Esophagus (tissue), 2 donors: ENCODE measurements around the gene RTP3. TPM values are rescaled to one million over a fixed set of nuclear protein-coding genes. Genes with fewer than 3 reads are reported as not detected.
"Not testable (repeated sequence)": the region's sequence is repeated elsewhere in the genome, so short reads cannot be mapped to it uniquely, and the experiment has no call there.

Experiments
- H3K27ac ChIP-seq, 2 donors: one replicate each; pipeline ENCODE4 v1.5.1; 2013; ENCODE audit warnings: low read depth in 2 of 2, mild to moderate bottlenecking in 2 of 2, inconsistent platforms in 1 of 2, low read length in 1 of 2, moderate library complexity in 1 of 2
- H3K27me3 ChIP-seq, 2 donors: one replicate each; pipeline ENCODE4 v1.6.1; 2013; ENCODE audit warnings: low read length in 2 of 2, control low read depth in 1 of 2, mild to moderate bottlenecking in 1 of 2; ENCODE audit not compliant: insufficient read depth in 2 of 2, control insufficient read depth in 1 of 2
- H3K36me3 ChIP-seq, 2 donors: one replicate each; pipeline ENCODE4 v1.6.1; 2013; ENCODE audit warnings: low read length in 1 of 2; ENCODE audit not compliant: control insufficient read depth in 2 of 2, insufficient read depth in 2 of 2
- H3K4me1 ChIP-seq, 2 donors: one replicate each; pipeline ENCODE4 v1.6.1; 2013; ENCODE audit warnings: low read length in 1 of 2; ENCODE audit not compliant: control insufficient read depth in 2 of 2, insufficient read depth in 2 of 2
- H3K4me3 ChIP-seq, 2 donors: one replicate each; pipeline ENCODE4 v1.5.1; 2013; ENCODE audit warnings: low read length in 2 of 2, mild to moderate bottlenecking in 2 of 2, low read depth in 1 of 2, moderate library complexity in 1 of 2
- H3K9me3 ChIP-seq, 2 donors: one replicate each; pipeline ENCODE4 v1.6.1; 2013; ENCODE audit warnings: mild to moderate bottlenecking in 2 of 2, low read depth in 1 of 2, low read length in 1 of 2, moderate library complexity in 1 of 2; ENCODE audit not compliant: control insufficient read depth in 2 of 2, insufficient read depth in 1 of 2
- WGBS, 2 donors: extraction: QIAGEN DNeasy Blood & Tissue Kit; methylation state at CpG; one replicate each; pipeline ENCODE4 v1.1.7; 2013; 5-methylcytosine and 5-hydroxymethylcytosine counted together
- polyA plus RNA-seq, 2 donors: library from polyadenylated mRNA; stranded (reverse); fragments of 200-250 nt; gene quantifications; one replicate each; pipeline ENCODE4 v1.2.3, GENCODE V29; 2013
- donor health status: healthy with polysubstance abuse.
- donor health status: Bipolar disorder and iron deficiency.

RTP3 gene
- polyA plus RNA-seq, 2 donors: not detected

DNA sequence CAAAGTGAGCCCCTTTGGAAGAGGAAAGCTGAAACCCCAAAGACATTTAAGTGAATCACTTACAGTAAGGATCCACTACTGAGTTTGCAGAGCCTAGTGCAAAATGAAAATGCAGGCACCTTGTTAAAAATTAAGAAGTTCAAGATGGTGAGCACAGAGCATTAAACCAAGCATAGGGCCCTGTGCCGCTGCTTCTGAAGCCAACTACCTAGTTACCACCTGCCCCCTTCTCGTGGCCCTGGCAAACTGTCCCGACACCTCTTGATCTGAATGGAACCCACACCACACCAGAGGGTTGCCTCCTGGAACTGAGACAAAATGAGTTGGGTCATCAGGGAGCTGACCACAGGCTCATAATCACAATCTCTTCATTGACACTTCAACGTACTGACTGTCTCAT is 42.8 kb downstream of the RTP3 start:
- no peak overlapping the region for H3K4me3 ChIP-seq
- H3K36me3 ChIP-seq: no peaks in the 10 kb centered on the region
- H3K4me1 ChIP-seq: no peaks in the 10 kb centered on the region
- H3K27me3 ChIP-seq: no peaks in the 10 kb centered on the region
- WGBS, 2 donors: 91 to 96% methylated on average over 4 of the region's 4 CpGs
- H3K9me3 ChIP-seq: no peaks in the 10 kb centered on the region
- no peak overlapping the region for H3K27ac ChIP-seq

DNA sequence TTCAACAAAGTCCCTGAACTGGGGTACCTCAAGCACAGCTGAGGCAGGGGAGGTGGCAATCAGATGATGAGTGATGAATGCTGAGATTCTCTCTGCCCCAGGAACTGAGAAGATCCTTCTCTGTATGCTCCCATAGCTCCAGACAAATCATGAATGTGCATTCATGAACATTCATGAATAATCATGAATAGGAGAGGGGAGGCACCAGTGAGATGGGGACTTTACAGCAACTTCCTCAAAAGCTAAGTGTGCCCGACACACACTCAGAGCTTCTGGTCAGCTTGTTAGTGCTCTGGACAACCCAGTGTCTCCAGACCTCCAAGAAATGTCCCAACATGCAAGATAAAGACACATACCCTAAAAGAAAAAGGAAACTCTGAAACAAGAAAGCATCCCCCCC is 44.1 kb downstream of the RTP3 start:
- no peaks in the 10 kb centered on the region for H3K27me3 ChIP-seq
- no peaks in the 10 kb centered on the region for H3K36me3 ChIP-seq
- H3K27ac ChIP-seq: no peak overlapping the region
- WGBS, 2 donors: 88 to 91% methylated on average over 1 of the region's 1 CpG
- no peak overlapping the region for H3K4me3 ChIP-seq
- H3K4me1 ChIP-seq: no peaks in the 10 kb centered on the region
- H3K9me3 ChIP-seq: no peaks in the 10 kb centered on the region

DNA sequence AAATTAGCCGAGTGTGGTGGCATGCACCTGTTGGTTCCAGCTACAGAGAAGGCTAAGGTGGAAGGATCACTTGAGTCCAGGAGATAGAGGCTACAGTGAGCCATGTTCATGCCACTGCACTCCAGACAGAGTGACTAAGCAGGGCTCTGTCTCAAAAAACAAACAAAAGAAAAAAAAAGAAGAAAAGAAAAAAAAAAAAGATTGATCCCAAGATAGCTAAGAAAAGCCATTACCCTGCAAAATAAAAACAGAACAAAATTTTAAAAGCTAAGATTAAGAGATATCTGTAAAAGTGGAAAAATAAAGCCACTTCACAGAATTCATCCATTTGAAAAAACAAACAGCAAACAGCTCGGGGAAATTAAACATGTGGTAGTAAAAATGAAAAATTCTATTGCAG is 44.6 kb downstream of the RTP3 start:
- Histone ChIP-seq H3K9me3 (no peaks in the 10 kb centered on the region), H3K27ac (no peak overlapping the region), H3K36me3 (no peaks in the 10 kb centered on the region), H3K27me3 (no peaks in the 10 kb centered on the region), H3K4me3 (no peak overlapping the region), H3K4me1 (no peaks in the 10 kb centered on the region)
- 85 to 89% methylated on average over 2 of the region's 2 CpGs for WGBS, 2 donors

DNA sequence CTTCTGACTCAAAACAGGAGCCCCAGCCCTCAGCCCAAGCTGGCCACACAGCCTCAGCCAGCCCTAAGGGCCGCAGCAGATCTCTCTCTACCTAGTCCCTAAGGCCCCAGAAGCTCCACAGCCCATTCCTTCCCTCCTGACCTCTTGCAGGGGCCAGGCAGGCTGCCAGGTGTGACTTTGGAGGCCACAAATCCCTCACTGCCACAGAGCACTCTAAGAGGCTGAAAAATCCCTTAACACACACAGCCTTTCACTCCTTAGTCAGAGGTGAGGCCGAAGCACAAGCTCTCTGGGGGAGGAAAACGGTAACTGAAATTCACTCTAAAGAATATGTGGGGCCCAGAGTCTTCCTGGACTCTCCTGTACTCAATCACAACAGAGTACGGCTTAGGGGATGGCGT is 45.0 kb downstream of the RTP3 start:
- Histone ChIP-seq H3K36me3 (no peaks in the 10 kb centered on the region), H3K27ac (no peak overlapping the region), H3K4me3 (no peak overlapping the region), H3K4me1 (no peaks in the 10 kb centered on the region), H3K27me3 (no peaks in the 10 kb centered on the region), H3K9me3 (no peaks in the 10 kb centered on the region)
- WGBS, 2 donors: 87 to 89% methylated on average over 5 of the region's 5 CpGs

DNA sequence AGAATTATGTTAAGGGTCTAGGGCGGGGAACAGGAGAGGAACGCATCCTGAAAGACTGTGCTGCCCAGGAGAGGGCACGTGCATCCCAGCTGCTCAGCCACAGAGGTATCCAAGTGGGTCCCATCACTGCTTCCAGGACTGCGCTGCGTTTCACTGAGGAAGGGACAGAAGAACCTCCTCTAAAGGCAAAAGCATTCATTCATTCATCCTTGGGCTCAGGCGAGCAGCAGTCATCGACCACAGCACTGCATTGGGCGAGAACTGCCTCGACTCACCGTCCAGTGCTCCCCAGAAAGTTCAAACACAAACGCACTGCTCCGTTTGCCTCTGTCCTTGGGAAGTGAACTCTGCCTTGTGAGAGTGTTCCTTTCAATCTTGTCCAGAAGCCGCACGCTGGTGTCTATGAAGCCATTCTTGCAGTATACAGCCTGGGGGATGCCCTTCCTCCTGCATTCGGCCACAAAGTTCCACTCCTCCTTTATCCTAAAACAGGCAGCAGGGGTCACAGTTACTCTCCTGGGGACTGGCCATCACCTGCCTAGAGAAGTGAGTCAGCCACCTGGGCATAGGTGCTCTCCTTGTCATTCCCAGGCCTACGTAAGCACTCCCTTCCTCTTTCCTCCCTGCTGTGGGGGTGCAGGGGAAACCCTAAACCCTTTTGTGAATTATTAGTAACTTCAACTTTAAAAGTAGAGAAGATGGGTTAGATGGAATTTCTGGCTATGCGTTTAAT is 47.2 kb downstream of the RTP3 start:
- Histone ChIP-seq H3K4me1 (no peaks in the 10 kb centered on the region), H3K36me3 (no peaks in the 10 kb centered on the region), H3K4me3 (no peak overlapping the region), H3K27ac (no peak overlapping the region), H3K27me3 (no peaks in the 10 kb centered on the region), H3K9me3 (no peaks in the 10 kb centered on the region)
- WGBS, 2 donors: 82 to 91% methylated on average over 17 of the region's 17 CpGs

DNA sequence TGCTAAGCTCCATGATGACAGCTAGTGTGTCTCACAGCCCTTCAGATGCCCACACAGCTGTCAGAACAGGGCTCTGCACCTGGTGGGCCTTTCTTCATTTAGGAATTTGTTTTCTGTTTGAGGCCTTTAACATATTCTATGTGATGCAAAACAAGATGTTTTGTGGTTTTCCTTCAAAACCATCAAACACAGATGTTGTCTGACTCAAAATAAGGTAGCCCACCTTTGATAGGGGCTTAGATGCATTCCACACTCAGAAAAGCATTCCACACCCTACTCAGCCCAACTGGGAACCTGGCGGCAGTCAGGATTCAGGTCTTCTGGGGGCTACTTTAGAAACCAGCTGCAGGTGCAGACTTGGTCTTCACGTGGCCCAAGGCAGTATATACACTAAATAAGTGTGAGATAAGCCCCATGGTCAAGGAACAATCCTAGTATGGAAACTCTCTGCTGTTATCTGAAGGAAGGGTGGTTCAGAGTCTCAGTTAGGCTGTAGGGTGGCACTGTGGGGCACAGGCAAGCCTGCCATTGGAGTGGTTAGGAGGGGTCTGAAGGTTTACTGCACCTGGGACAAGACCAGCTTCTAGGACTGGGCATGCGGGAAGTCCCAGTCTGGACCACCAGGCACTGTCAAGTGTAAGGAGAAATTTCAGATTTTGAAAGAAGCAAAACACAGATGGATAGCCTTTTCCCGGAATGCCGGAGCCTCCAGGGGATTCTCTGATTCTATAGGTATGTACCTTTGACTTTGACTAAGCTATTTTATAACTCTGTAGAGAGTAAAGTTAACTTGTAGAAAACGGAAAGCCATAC is 48.2 kb downstream of the RTP3 start:
- H3K27ac ChIP-seq: no peak overlapping the region
- H3K4me3 ChIP-seq: no peak overlapping the region
- no peaks in the 10 kb centered on the region for H3K36me3 ChIP-seq
- H3K4me1 ChIP-seq: no peaks in the 10 kb centered on the region
- H3K9me3 ChIP-seq: no peaks in the 10 kb centered on the region
- no peaks in the 10 kb centered on the region for H3K27me3 ChIP-seq
- WGBS, 2 donors: 79 to 86% methylated on average over 6 of the region's 6 CpGs

DNA sequence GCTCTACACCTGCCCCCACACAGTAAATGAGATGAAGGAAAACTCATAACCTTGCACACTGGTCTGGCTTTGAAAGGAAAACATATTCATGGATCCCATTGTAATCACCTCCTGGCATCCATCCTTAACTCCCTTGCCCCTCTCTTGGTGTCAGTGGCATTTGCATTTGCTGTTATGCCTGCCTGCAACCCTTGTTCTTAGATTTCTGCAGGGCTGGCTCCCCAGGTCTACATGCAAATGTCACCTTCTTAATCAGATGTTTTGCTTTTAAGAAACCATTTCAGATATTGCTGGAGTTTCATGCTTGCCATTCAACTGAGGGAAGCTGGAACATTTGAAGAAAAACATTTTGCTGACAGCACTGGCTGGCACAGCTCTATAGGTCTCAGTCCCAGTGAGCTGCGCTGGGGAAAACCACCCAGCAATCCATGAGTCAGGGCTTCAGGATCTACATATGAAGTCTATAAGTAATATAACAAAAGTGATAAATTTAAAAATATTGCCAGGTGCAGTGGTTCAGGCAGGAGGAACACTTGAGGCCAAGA is 49.2 kb downstream of the RTP3 start:
- H3K36me3 ChIP-seq: no peaks in the 10 kb centered on the region
- 74 to 77% methylated on average over 1 of the region's 1 CpG for WGBS, 2 donors
- H3K27ac ChIP-seq: no peak overlapping the region
- H3K4me3 ChIP-seq: no peak overlapping the region
- H3K4me1 ChIP-seq: no peaks in the 10 kb centered on the region
- no peaks in the 10 kb centered on the region for H3K9me3 ChIP-seq
- H3K27me3 ChIP-seq: no peaks in the 10 kb centered on the region

DNA sequence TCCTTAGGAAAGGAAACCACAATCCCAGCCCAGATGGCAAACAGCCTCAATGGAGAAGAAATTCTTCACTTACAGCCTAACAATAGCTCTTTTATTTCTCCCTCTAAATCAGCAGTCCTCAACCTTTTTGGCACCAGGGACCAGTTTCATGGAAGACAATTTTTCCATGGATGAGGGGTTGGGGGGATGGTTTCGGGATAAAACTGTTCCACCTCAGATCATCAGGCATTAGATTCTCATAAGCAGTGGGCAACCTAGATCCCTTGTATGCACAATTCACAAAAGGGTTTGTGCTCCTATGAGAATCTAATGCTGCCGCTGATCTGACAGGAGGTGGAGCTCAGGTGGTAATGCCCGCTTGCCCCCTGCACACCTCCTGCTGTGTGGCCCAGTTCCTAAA is 50.8 kb downstream of the RTP3 start:
- H3K9me3 ChIP-seq, H3K4me1 ChIP-seq, H3K4me3 ChIP-seq, H3K27me3 ChIP-seq, H3K27ac ChIP-seq, H3K36me3 ChIP-seq: not testable (repeated sequence)
- WGBS, 2 donors: 92 to 94% methylated on average over 3 of the region's 3 CpGs

DNA sequence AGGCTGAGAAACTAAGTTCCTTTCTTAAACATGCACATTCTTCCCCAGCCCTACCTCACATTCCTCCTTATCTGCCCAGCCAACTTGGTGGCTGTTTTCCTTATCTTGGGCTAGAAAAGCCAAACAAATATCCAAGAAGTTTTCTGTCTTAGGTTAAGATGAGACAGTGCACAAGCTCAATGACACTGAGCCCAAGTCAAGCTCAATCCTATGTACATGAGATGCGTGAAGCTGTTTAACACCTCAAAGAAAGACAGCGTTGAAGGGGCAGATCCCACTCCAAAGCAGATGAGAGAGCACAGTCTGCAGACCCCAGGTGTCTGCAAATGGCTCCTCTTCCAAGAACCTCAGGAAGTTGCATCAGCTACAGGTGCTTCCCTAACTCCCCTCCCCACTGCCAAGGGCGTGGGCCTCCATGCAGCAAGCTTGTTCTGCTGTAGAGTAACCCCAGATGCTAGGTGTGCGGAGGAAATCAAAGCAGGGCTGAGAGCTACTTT is 51.7 kb downstream of the RTP3 start:
- Histone ChIP-seq H3K9me3 (no peaks in the 10 kb centered on the region), H3K36me3 (no peaks in the 10 kb centered on the region), H3K27ac (no peak overlapping the region), H3K4me3 (no peak overlapping the region), H3K4me1 (peaks cover 0 to 2% of the 10 kb centered on the region in 2 donors), H3K27me3 (no peaks in the 10 kb centered on the region)
- WGBS, 2 donors: 68 to 76% methylated on average over 4 of the region's 4 CpGs
